Stimulated activated memory B cell treated with anti-CD40 and anti-IgM and Interleukin-4, amounts not matched to agents 10 μg/mL and 1 μg/mL and 100 μg/mL, for 72 hours (primary cell): Measurements from ENCODE around the gene ITIH1.

Experiments
- ATAC-seq: fragments of 150-1000 bp; cut with Tn5 transposase; 2 replicates; pipeline ENCODE4 v1.10.0; 2021
- H3K27ac Mint-ChIP-seq: one replicate; pipeline ENCODE4 v1.8.0; 2022; ENCODE audit warnings: mild to moderate bottlenecking, mixed read lengths
- H3K27me3 Mint-ChIP-seq: one replicate; pipeline ENCODE4 v1.8.0; 2022; ENCODE audit warnings: mixed read lengths
- H3K36me3 Mint-ChIP-seq: one replicate; pipeline ENCODE4 v1.8.0; 2022; ENCODE audit warnings: mixed read lengths
- H3K4me1 Mint-ChIP-seq: one replicate; pipeline ENCODE4 v1.8.0; 2022; ENCODE audit warnings: mixed read lengths
- H3K4me3 Mint-ChIP-seq: one replicate; pipeline ENCODE4 v1.8.0; 2022; ENCODE audit warnings: mild to moderate bottlenecking, moderate library complexity, mixed read lengths
- H3K9me3 Mint-ChIP-seq: one replicate; pipeline ENCODE4 v1.8.0; 2022; ENCODE audit warnings: mixed read lengths

The ITIH1 gene

GRCh38 chr3:52792961-52793695 is 15.7 kb downstream of the ITIH1 start:
- no peaks in the 10 kb centered on the region for H3K36me3 Mint-ChIP-seq
- no peak overlapping the region for H3K4me3 Mint-ChIP-seq
- H3K27me3 Mint-ChIP-seq = peaks cover 11% of the 10 kb centered on the region
- H3K4me1 Mint-ChIP-seq = no peaks in the 10 kb centered on the region
- ATAC-seq = no peak
- no peaks in the 10 kb centered on the region for H3K9me3 Mint-ChIP-seq
- no peak overlapping the region for H3K27ac Mint-ChIP-seq

- no peaks in the 10 kb centered on the region for H3K36me3 Mint-ChIP-seq
- H3K4me3 Mint-ChIP-seq = no peak overlapping the region
- H3K27ac Mint-ChIP-seq = no peak overlapping the region
- H3K27me3 Mint-ChIP-seq = peaks cover 11% of the 10 kb centered on the region
- H3K9me3 Mint-ChIP-seq = no peaks in the 10 kb centered on the region
- no peaks in the 10 kb centered on the region for H3K4me1 Mint-ChIP-seq
- no peak for ATAC-seq
Measured at GRCh38 chr3:52793702-52794611, 16.6 kb downstream of the ITIH1 start.

- H3K27ac Mint-ChIP-seq = no peak within 1 kb of the TSS
- H3K4me3 Mint-ChIP-seq = no peak within 1 kb of the TSS
- H3K9me3 Mint-ChIP-seq = no peaks in the 10 kb centered on the region
- peaks cover 11% of the 10 kb centered on the region for H3K27me3 Mint-ChIP-seq
- no peak for ATAC-seq
- H3K36me3 Mint-ChIP-seq = no peaks in the 10 kb centered on the region
- no peaks in the 10 kb centered on the region for H3K4me1 Mint-ChIP-seq
Measured at GRCh38 chr3:52794612-52795099, 17.3 kb downstream of the ITIH1 start, which contains the start of gene ITIH3. Gene ITIH3 (plus strand): TSS chr3:52794796. CDS start chr3:52794804, 8 bp downstream.

- Mint-ChIP-seq H3K36me3 (no peaks in the 10 kb centered on the region), H3K9me3 (no peaks in the 10 kb centered on the region), H3K4me1 (no peaks in the 10 kb centered on the region), H3K4me3 (no peak overlapping the region), H3K27ac (no peak overlapping the region), H3K27me3 (peaks cover 6% of the 10 kb centered on the region)
- no peak for ATAC-seq
Measured at GRCh38 chr3:52795298-52795900, 18.0 kb downstream of the ITIH1 start.

- no peak overlapping the region for H3K4me3 Mint-ChIP-seq
- H3K9me3 Mint-ChIP-seq = no peaks in the 10 kb centered on the region
- H3K27me3 Mint-ChIP-seq = no peaks in the 10 kb centered on the region
- H3K4me1 Mint-ChIP-seq = no peaks in the 10 kb centered on the region
- no peaks in the 10 kb centered on the region for H3K36me3 Mint-ChIP-seq
- ATAC-seq = no peak
- no peak overlapping the region for H3K27ac Mint-ChIP-seq
Measured at GRCh38 chr3:52796411-52796810, 19.0 kb downstream of the ITIH1 start.

GRCh38 chr3:52798376-52798977 is 21.1 kb downstream of the ITIH1 start:
- Mint-ChIP-seq H3K27me3 (peaks cover under 1% of the 10 kb centered on the region), H3K36me3 (no peaks in the 10 kb centered on the region), H3K27ac (no peak overlapping the region), H3K4me1 (no peaks in the 10 kb centered on the region), H3K4me3 (no peak overlapping the region), H3K9me3 (no peaks in the 10 kb centered on the region)
- no peak for ATAC-seq

- H3K4me1 Mint-ChIP-seq = no peaks in the 10 kb centered on the region
- peaks cover 6% of the 10 kb centered on the region for H3K27me3 Mint-ChIP-seq
- H3K9me3 Mint-ChIP-seq = no peaks in the 10 kb centered on the region
- H3K36me3 Mint-ChIP-seq = no peaks in the 10 kb centered on the region
- no peak overlapping the region for H3K4me3 Mint-ChIP-seq
- no peak overlapping the region for H3K27ac Mint-ChIP-seq
- ATAC-seq = no peak
Measured at GRCh38 chr3:52798978-52799476, 21.6 kb downstream of the ITIH1 start.

- no peak for ATAC-seq
- no peaks in the 10 kb centered on the region for H3K4me1 Mint-ChIP-seq
- H3K4me3 Mint-ChIP-seq = no peak overlapping the region
- H3K9me3 Mint-ChIP-seq = no peaks in the 10 kb centered on the region
- no peak overlapping the region for H3K27ac Mint-ChIP-seq
- H3K36me3 Mint-ChIP-seq = no peaks in the 10 kb centered on the region
- peaks cover 9% of the 10 kb centered on the region for H3K27me3 Mint-ChIP-seq
Measured at GRCh38 chr3:52800079-52800478, 22.7 kb downstream of the ITIH1 start.

GRCh38 chr3:52801839-52802238 is 24.4 kb downstream of the ITIH1 start:
- Mint-ChIP-seq H3K9me3 (no peaks in the 10 kb centered on the region), H3K4me1 (no peaks in the 10 kb centered on the region), H3K36me3 (no peaks in the 10 kb centered on the region), H3K4me3 (no peak overlapping the region), H3K27ac (no peak overlapping the region), H3K27me3 (peaks cover 9% of the 10 kb centered on the region)
- no peak for ATAC-seq

GRCh38 chr3:52805270-52806039 is 28.1 kb downstream of the ITIH1 start:
- no peak for ATAC-seq
- Mint-ChIP-seq H3K36me3 (no peaks in the 10 kb centered on the region), H3K9me3 (peaks cover 3% of the 10 kb centered on the region), H3K27ac (no peak overlapping the region), H3K4me1 (no peaks in the 10 kb centered on the region), H3K4me3 (no peak overlapping the region), H3K27me3 (peaks cover 9% of the 10 kb centered on the region)

GRCh38 chr3:52809149-52809548 is 31.8 kb downstream of the ITIH1 start:
- Mint-ChIP-seq H3K4me3 (no peak overlapping the region), H3K9me3 (peaks cover 3% of the 10 kb centered on the region), H3K27me3 (peaks cover 2% of the 10 kb centered on the region), H3K4me1 (no peaks in the 10 kb centered on the region), H3K36me3 (no peaks in the 10 kb centered on the region), H3K27ac (no peak overlapping the region)
- ATAC-seq = no peak

GRCh38 chr3:52809662-52810377 is 32.4 kb downstream of the ITIH1 start:
- Mint-ChIP-seq H3K36me3 (no peaks in the 10 kb centered on the region), H3K4me3 (no peak overlapping the region), H3K4me1 (no peaks in the 10 kb centered on the region), H3K27ac (no peak overlapping the region), H3K27me3 (no peaks in the 10 kb centered on the region), H3K9me3 (peaks cover 3% of the 10 kb centered on the region)
- ATAC-seq = no peak

- peaks cover 3% of the 10 kb centered on the region for H3K9me3 Mint-ChIP-seq
- no peak overlapping the region for H3K4me3 Mint-ChIP-seq
- no peak for ATAC-seq
- H3K27me3 Mint-ChIP-seq = no peaks in the 10 kb centered on the region
- H3K36me3 Mint-ChIP-seq = no peaks in the 10 kb centered on the region
- H3K27ac Mint-ChIP-seq = no peak overlapping the region
- H3K4me1 Mint-ChIP-seq = no peaks in the 10 kb centered on the region
Measured at GRCh38 chr3:52810923-52811322, 33.5 kb downstream of the ITIH1 start.
